ENCODE data around the gene PDE4B. TPM values are rescaled to one million over a fixed set of nuclear protein-coding genes. Genes with fewer than 3 reads are reported as not detected.

PDE4B gene
- total RNA-seq, 1 donor from 2014 or later, result 2.4 TPM

DNA sequence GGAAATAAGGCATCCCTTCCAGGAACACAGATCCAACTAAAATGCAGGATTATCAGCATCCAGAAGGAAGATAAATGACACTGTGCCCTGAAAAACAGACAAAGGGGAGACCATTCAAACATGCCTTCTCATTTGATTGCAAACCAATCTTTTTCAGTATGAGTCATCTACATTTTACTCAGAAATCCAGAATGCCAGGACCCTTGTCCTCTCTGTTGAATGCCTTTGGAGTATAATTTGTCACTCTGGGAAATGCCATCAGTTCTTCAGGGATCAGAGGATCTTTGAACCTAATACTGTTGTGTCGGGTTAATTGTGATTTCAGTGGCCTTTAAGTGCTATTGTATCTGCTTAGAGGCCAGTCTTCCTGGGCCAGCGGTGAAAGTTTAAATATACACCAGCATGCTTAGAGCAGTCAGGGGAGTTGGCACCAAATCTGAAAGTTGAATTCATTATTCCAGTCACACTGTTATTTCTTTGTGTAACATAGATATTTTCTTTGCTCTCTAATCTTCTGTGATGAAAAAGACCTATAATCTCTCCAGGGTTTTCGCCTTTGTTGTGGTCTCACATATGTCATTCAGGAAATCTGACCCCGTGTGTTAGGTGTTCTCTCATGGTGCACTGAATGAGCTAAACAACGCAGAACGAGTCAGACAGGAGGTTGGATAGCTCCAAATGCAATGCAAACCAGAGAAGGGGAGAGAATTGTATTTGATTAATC, 376.4 kb downstream of the PDE4B start:
- no peak for DNase-seq (ENCODE audit: low spot score)
- no peak for ATAC-seq

DNA sequence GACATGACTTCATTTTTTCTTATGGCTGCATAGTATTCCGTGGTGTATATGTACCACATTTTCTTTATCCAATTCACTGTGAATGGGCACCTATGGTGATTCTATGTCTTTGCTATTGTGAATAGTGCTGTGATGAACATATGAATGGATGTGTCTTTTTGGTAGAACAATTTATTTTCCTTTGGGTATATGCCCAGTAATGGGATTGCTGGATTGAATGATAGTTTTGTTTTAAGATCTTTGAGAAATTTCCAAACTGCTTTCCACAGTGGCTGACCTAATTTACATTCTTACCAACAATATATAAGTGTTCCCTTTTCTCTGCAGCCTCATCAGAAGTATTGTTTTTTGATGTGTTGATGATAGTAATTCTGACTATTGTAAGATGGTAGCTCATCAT, 379.6 kb downstream of the PDE4B start:
- DNase-seq (ENCODE audit: low spot score) (no peak), ATAC-seq (no peak)

DNA sequence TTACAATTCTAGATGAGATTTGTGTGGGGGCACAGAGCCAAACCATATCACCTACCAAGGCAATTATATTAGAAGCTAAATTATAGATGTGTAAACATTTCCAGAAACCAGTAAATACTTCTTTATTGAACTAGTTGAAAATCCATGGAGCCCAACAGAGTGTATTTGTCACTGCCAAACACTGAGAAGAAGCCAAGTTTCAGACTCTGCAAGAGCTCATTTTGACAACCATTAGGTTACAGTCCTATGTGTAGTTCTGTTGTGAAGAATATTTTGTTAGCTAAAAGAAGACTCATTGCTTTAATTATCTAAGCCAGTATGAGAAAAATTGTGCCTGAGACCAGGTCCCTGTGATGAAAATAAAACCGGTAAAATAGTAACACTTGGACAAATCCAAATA, 382.4 kb downstream of the PDE4B start:
- no peak for ATAC-seq

DNA sequence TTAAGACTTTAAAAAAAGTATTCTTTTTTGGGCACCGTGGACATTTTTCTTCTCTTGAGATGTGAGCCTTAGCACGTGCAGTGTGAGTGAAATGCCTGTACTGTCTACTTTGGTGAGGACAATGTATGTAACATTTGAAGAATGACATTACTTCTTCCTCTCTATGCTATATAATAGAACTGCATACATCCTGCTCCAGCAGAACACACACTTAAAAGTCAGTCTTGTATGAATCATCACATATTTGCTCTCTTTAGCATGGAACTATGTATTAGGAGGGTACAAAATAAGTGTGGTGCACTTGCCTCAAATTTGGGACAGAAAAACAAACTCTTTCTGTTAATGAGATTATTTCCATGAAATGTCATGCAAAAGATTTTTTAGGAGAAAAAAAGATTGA, 382.9 kb downstream of the PDE4B start:
- ATAC-seq, result no peak

More for the DNA sequence above, 382.4 kb downstream of the PDE4B start:
- no peak for DNase-seq (ENCODE audit: low spot score)

DNA sequence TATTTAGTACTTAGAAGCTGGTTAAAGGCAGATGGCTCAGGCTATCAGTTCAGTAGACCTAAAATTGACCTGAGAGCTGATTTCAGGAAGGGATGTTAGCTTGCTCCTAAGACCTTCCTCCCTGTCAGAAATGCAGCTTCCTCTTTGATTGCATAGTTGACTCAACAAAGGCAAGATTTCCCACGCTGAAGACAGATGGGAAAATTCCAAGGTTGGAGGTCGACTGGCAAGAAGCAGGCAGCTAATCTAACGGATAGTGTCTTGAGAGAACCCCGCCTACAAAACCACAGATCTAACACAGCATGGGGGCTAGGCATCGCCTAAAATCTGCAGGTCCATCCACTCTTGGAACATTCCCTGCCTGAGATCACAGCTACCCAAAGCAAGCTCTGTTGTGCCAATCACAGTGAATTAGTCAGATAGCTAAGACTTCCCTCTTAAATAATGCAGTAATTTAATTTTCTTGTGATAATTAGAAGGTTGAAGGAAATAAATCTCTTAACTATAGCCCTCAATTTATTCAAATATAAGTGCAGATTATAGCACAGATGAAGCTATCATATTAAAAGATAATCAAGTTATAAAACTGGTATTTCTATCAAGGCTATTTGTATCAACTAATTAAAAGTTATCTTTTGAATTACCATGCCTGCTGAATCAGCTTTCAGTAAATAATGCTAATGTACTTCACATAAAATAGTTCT, 383.5 kb downstream of the PDE4B start:
- DNase-seq (ENCODE audit: low spot score), result no peak
- ATAC-seq, result peak; percentile 57

More for the DNA sequence above, 382.9 kb downstream of the PDE4B start:
- DNase-seq (ENCODE audit: low spot score), result no peak

DNA sequence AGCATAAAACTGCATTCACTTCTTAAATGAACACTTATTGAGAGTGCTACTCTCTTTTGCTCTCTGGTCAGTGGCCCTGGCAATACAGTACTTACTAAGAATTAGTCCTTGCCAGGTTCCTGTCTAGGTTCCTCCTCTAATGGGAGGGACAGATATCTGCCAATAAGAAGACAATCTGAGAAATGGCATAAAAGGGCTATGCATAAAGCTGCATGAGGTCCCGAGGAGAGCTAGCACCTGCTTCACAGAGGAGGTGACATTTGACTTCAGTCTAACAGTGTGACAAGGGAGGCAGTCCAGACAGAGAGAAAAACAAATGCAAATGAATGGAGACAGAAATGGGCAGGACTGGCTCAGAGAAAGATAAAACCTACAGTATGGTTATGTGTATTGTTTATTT, 384.1 kb downstream of the PDE4B start:
- DNase-seq (ENCODE audit: low spot score), result no peak
- ATAC-seq, result no peak

DNA sequence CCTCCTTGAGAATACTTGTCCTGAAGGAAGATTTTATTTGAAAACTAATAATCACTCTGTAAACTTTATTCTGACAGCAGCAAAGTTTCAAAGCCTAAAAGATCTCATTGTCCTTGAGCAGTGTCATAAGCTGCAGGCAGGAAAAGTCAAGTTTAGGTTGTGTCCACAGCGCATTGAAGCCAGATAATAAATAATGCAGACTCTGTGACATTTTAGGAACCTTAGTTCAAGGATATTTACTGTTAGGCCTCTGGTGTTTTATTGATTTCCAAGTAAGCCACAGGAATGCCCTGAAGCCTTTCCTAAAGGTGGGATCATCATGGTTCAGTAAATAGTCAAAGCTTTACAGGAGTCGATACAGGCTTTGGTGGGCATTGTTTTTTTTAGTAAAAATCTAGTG, 384.8 kb downstream of the PDE4B start:
- DNase-seq (ENCODE audit: low spot score), result no peak
- no peak for ATAC-seq

DNA sequence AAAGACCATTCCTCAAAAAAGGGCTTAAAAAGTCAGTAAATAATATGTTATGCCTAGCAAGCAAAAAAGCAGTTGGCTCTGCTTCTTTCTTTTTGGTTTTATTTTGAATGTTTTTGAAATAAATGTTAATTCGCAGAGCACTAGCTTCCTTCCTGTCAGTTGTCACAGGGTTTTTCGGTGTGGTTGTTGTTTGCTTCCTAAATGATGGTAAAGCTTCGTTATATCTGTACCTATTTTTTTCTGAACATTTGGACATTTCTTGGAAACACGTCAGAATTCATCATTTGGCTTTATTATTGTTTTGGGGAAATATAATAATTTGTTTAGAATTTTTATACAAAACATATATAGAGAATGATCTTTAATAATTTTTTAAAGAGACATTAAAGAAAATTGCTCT, 389.3 kb downstream of the PDE4B start:
- no peak for ATAC-seq
- no peak for DNase-seq (ENCODE audit: low spot score)

DNA sequence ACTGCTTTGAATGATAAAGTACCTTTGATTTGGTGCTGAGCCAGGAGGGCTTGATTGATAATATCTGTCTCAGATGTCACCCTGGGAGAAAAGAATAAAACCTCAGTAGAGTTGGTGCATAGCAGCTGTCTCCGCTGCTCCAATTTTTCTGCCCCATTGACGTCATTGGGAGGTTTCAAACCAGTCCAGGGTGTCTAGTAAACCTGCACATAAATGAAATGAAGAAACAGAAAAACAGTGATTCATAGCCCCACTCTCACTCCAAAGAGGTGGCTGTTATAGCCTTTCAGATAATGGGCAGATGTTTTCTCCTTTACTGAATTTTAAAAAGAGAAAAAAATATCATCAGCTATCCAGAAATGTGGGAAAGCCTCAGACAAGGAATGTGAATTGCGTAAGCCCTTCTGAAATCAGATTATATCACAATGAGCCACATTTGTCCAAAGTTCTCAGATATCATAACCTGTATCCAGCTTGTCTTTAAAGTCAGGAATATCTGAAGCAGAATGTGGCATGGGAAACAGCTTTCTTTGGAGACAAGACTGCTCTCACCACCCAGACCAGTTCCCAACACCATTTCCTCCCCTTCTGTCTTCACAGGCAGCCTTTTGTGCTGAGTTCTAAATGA, 390.0 kb downstream of the PDE4B start:
- DNase-seq (ENCODE audit: low spot score), result no peak
- ATAC-seq, result peak; percentile 44

DNA sequence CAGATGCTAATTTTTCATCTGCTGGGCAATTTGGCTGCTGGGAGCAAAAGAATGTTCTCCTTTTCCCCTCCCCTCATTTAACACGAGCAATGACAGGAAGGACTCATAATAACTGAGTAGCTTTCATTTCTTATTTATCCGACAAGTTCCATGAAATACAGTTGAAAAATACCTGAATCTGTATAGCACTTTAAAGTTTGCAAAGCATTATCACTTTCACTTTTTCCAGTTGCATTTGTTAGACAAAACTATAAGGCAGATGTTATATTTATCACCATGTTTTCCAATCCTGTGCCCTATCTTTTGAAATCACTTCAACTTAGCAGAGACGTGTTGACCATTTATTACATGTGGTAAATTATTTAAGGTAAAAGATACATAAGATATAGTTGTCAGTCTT, 390.7 kb downstream of the PDE4B start:
- ATAC-seq, result no peak
- DNase-seq (ENCODE audit: low spot score), result no peak

DNA sequence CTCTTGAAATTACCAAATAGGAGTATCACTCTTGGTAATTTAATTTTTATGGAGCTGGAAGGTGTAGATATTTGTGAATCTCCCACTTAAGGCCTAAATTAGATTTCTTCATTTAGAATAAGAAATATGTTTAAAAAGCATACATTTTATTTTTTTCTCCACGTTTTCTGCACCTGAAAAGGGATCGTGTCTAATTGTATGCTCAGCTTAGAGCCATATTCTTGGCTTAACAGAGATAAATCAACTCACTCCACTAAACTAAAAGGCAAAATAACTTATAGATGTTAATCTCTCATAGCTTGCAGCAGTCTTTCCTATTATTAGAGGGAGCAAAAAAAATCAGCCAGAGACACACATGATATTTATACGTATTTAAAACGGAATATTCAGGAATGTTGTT, 404.4 kb downstream of the PDE4B start:
- no peak for DNase-seq (ENCODE audit: low spot score)
- no peak for ATAC-seq

DNA sequence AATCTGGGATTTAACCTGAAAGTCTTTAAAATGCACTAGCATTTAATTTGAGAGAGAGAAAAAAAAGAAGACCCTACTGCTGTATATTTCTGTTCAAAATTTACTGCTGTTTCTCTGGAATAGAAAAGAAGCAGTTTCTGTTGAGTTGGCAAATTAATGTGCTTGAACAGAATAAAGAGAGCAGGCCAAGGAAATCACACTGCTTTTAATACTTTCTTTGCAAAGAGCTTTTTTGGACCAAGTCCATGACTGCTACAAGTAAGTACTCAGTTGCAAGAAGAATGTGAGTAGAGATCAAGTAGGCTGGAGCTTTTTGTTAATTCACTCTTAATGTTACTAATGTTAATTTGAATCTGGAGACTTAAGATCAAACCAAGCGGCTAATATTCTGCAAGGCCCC, 405.1 kb downstream of the PDE4B start:
- DNase-seq (ENCODE audit: low spot score) (no peak), ATAC-seq (no peak)

DNA sequence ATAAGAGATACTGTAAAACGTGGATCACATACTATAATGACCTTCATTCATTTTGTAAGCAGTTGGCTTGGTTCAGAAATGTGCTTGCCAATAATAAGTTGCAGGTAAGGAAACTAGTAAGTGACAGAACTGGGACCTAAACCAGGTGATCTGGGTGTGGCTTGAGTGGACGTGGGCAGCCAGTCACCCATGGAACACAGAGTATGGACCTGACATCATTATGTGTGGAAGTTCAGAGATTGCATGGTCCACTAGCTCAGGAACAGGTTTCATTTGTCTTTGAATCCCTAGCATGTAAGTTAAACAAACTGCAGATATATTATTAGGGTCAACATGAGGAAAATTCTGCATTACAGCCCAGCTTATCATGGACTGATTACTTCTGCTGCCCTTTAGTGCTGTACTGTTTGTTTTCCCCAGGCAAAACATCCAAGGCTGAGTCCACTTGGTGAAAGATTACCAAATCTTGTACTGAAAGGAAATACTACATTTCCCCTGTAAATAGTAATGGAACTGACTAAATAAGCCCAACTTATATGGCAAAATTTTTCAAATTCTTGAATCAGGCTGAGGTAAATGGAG, 414.0 kb downstream of the PDE4B start:
- no peak for DNase-seq (ENCODE audit: low spot score)
- ATAC-seq, result no peak

DNA sequence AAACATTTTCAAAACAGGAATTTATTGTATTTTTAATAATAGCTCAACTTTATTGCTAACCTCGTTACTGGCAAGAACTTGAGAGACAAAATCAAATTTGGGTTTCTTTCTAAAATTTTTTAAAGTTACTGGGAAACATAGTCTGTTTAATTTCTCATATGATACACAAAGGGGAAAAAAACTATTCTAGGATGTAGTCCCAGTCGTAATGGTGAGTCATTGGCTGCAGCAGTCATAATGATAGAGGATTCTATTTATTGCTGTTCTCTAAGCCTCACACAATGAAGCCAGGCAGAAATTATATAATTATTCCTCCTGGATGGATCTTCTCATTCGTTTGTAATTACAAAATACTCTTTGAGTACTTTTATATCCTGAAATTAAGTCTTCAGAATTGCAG, 414.8 kb downstream of the PDE4B start:
- DNase-seq (ENCODE audit: low spot score) (no peak), ATAC-seq (no peak)

DNA sequence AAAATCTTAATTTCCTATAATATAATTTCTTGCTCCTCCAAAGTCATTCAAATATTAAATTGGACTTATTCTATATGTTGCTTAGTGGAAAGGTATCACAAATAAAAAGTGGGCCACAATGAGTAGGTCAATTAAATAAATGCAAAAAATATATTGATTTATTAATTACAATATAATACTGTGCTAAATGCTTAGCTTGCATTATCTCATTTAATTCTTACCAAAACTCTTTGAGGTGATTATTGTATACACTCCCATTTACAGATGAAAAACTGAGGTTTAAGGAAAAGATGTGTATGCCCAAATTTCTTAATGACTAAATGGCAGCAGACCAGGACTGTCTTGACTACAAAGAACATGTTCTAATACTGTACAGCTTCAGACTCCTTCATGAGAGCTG, 415.9 kb downstream of the PDE4B start:
- DNase-seq (ENCODE audit: low spot score), result no peak
- ATAC-seq, result no peak

DNA sequence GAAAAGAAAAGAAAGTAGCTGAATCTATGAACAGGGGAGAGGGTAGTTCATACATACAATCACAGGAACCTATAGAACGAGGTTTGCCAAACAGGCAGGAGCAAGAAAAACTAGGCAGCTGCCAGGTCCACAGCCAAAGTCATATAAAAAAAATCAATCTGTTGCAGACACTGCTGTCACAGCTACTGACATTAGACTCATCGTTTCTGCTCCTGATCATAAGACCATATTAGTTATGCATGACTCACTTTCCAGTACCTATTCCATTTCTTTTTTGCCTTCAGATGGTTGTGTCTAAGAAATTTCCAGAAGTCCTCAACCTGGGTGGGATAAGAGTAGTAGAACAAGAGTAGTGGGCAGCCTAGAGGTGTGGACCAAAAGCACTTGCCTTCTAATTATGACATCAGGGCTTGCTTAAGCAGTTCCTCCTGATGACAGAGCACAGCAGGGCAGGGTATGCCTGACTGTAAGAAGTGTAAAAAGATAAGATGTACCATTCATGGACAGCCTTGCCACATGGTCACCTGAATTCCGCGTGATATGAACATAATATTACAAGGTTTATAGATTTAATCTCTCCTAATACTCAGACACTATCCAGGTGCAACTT, 418.0 kb downstream of the PDE4B start:
- no peak for ATAC-seq
- no peak for DNase-seq (ENCODE audit: low spot score)

DNA sequence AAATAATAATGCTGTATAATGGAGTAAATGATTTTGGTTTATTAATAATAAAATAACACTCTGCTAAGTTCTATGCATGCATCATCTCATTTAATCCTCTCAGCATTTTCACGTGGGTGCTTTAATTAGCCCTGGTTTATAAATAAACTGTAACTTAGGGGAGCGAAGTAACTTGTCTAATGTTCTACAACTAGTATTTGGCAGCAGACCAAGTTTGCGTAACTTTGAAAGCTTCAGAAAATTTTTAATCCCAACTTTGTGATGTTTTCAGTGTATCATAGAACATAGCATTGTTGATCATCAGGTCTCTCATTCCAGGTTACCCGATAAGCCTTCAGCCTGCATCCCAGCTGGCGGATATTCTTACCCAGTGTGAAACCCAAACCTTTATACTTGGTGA, 418.8 kb downstream of the PDE4B start:
- DNase-seq (ENCODE audit: low spot score), result no peak
- ATAC-seq, result no peak

DNA sequence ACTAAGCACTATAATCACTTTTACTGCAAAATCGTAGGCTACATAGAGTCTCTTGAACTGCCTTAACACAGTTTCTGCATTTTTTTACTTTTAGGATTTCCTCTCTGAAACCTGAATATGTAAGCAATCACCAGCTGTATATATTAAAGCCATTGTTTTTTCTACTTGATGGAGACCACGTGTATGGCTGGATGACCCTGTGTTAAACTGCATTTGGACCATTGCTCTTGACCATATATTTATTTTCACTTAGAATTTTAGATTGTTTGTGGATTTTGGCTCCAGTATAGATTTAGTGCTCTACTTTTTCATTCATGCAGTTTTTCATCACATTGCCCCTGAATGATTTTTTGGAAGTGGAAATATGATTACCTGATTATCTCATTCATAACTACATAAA, 420.8 kb downstream of the PDE4B start:
- no peak for DNase-seq (ENCODE audit: low spot score)
- ATAC-seq, result no peak

DNA sequence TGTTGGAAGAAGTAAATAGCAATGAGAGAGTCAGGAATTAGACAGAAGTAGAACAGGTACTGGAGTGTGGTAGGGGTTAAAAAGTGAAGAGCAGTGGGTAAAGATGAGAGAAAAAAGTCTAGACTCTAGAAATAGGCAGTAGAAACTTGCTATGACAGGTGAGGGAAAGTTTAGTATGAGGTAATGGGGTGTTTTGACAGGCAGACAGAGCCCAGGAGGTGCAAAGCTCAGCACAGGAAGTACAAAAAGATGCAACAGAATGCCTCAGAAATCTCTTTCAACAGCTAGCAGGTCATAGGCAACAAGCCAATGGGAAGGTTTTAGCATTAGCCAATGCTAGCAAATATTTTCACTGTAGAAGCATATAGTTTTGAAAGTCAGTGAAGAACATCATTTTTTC, 422.2 kb downstream of the PDE4B start:
- ATAC-seq, result no peak
- DNase-seq (ENCODE audit: low spot score), result no peak

DNA sequence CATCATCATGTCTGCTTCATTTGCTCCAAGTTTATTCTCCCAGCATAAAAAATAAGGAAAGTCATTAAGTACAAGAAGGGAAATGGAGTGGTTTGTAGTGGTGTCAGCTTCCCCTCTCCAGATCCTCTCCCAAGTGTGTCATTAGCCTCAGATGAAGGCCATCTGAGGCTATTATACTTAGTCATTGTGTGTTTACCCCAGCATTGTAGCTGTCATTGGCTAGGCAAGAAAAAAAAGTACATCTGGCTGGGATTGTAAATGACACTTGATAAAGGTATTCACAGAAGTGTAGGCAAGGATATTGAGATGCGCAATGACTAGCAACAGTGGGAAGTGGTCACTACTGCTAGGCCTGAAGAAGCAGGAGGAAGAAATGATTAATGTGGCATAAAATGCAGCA, 424.3 kb downstream of the PDE4B start:
- DNase-seq (ENCODE audit: low spot score) (no peak), ATAC-seq (no peak)

DNA sequence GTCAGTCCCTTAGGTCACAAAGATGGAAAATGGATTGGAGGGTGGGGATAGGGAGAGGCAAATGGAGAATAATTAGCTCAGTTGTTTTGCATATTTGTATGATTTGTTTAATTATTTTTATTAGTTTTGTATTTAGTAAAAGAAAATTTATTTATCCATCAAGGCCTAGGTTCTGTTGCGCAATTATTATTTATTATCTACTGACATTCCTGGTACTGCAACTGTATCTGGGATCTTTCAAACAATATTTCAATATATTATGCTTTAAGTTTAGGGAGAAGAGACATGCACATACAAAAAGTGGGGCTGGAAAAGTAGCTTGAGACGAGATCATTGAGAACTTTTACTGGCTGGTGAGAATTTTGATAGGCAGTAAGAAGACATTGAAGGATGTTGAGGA, 424.9 kb downstream of the PDE4B start:
- DNase-seq (ENCODE audit: low spot score), result no peak
- ATAC-seq, result no peak

DNA sequence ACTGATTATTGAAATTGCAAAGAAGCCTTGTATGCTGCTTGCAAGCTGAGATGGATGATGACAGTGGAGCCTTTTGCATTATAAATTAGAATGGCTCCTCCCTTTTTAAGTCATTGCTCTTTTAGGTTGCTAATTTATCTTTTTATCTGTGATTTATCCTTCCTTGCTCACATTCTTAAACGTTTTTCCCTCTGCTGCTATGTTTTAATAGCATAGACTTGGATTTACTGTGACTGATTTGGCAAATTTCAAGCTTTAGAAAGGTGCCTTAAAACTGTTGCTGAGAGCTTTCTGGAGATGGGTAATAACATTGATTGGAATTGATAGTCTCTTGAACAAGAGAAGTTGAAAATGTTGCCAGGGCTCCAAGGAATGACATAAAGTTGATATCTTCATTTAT, 427.8 kb downstream of the PDE4B start:
- ATAC-seq (no peak), DNase-seq (ENCODE audit: low spot score) (no peak)

Measured in left lobe of liver (tissue), 2 donors.